H1 (cell line): ENCODE data around the gene AHRR. TPM values are rescaled to one million over a fixed set of nuclear protein-coding genes. Genes with fewer than 3 reads are reported as not detected.

Experiments
- BACH1 ChIP-seq: IDR thresholded peaks from 2 replicates; pipeline ENCODE4 v1.6.1; 2012; ENCODE audit warnings: low read length, improper control_type of control experiment
- CEBPB ChIP-seq: IDR thresholded peaks from 2 replicates; pipeline ENCODE4 v1.6.1; 2012; ENCODE audit warnings: low read depth, low read length
- CHD7 ChIP-seq: fragments of 300-600 bp; sonication (generic); IDR thresholded peaks from 2 replicates; pipeline ENCODE4 v1.7.1; 2012; ENCODE audit warnings: low read length, moderate library complexity, mild to moderate bottlenecking, inconsistent platforms; ENCODE audit not compliant: insufficient replicate concordance
- E2F6 ChIP-seq: IDR thresholded peaks from 2 replicates; pipeline ENCODE4 v1.6.1; 2012; ENCODE audit warnings: inconsistent platforms
- EP300 ChIP-seq, 2 experiments: IDR thresholded peaks; 1 replicate in 1 of 2; 2 replicates in 1 of 2; pipeline ENCODE4 v1.6.1; 2011 to 2012; ENCODE audit warnings: low read depth in 2 of 2, low read length in 2 of 2, mild to moderate bottlenecking in 2 of 2, borderline replicate concordance in 1 of 2, inconsistent platforms in 1 of 2, moderate library complexity in 1 of 2
- JUN ChIP-seq: IDR thresholded peaks from 2 replicates; pipeline ENCODE4 v1.6.1; 2011; ENCODE audit warnings: low read depth, mild to moderate bottlenecking, improper control_type of control experiment, low read length
- JUND ChIP-seq: IDR thresholded peaks from 2 replicates; pipeline ENCODE4 v1.6.1; 2011; ENCODE audit warnings: mild to moderate bottlenecking, improper control_type of control experiment, low read length
- MAFK ChIP-seq: IDR thresholded peaks from 2 replicates; pipeline ENCODE4 v1.6.1; 2012; ENCODE audit warnings: low read depth, mild to moderate bottlenecking, improper control_type of control experiment, low read length
- POLR2A ChIP-seq, 2 experiments: IDR thresholded peaks; 1 replicate in 1 of 2; 2 replicates in 1 of 2; pipeline ENCODE4 v1.6.1; 2011; ENCODE audit warnings: low read depth in 2 of 2, low read length in 2 of 2, mild to moderate bottlenecking in 2 of 2; ENCODE audit errors: control extremely low read depth in 1 of 2
- POU5F1 ChIP-seq: IDR thresholded peaks from 2 replicates; pipeline ENCODE4 v1.6.1; 2011; ENCODE audit warnings: low read depth, mild to moderate bottlenecking, low read length, moderate library complexity
- SIRT6 ChIP-seq: IDR thresholded peaks from one replicate; pipeline ENCODE4 v1.7.1; 2012; ENCODE audit warnings: low read length, inconsistent platforms
- TAF1 ChIP-seq: IDR thresholded peaks from 2 replicates; pipeline ENCODE4 v1.6.1; 2011; ENCODE audit warnings: mild to moderate bottlenecking, low read depth, low read length
- polyA plus RNA-seq, 7 experiments: library from polyadenylated mRNA; depleted of rRNA in 3 of 7; stranded (reverse) in 5 of 7; unstranded in 2 of 7; fragments of >200 nt in 5 of 7; fragments of 200-250 nt in 2 of 7; gene quantifications; 1 replicate in 5 of 7; 2 replicates in 1 of 7; 4 replicates in 1 of 7; pipeline versions ENCODE4 v1.2.1 to v1.2.3, GENCODE V29; 2011 to 2013; ENCODE audit warnings: missing spikeins in 2 of 7, mixed read lengths in 2 of 7
- total RNA-seq: library from RNA; stranded (reverse); fragmentation: NEBNext Ultra II Directional; extraction: Animal tissue kit (Norgen Biotek cat#: 25700); gene quantifications from 2 replicates; pipeline ENCODE4 v1.2.1, GENCODE V29; 2021

Gene AHRR
- total and polyA plus RNA-seq, 2 of the 8 experiments (the other 6 are each of a cell fraction or from before 2014, with no cell fraction given): 0.41 to 0.80 TPM

- TF ChIP-seq CHD7: no peak
- TF ChIP-seq MAFK: no peak
- no peak for TF ChIP-seq POLR2A (IDR thresholded peaks at IDR 0.05; ENCODE audit: control extremely low read depth in 1 of 2, low read depth in 2 of 2, low read length in 2 of 2)
- TF ChIP-seq POU5F1: no peak
- TF ChIP-seq EP300 (IDR thresholded peaks at IDR 0.05; ENCODE audit: borderline replicate concordance in 1 of 2, low read depth in 2 of 2, low read length in 2 of 2): no peak
- no peak for TF ChIP-seq E2F6
- no peak for TF ChIP-seq JUND
- TF ChIP-seq BACH1: no peak
- TF ChIP-seq TAF1: no peak
- no peak for TF ChIP-seq SIRT6
- no peak for TF ChIP-seq CEBPB
- TF ChIP-seq JUN: no peak
Measured at GRCh38 chr5:478982-479535, 157.5 kb downstream of the AHRR start (continued).
